ENCODE data around the gene FAM3A.

The FAM3A gene

DNA sequence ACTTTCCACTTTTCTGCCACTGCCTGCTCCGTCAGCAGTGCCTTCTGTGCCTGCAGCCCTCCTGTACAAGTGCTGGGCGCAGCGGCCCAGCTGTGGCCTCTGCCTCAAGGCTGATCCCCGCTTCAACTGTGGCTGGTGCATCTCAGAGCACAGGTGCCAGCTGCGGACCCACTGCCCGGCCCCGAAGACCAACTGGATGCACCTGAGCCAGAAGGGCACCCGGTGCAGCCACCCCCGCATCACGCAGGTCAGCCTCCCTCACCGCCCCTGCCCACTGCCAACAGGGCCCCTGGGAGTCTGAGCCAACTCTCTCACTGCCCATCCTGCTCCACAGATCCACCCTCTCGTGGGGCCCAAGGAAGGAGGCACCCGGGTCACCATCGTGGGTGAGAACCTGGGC lies 50.4 kb downstream of the FAM3A start:
- no peaks in the 10 kb centered on the region; the same call in 1 of the 2 replicates for H3K36me3 ChIP-seq (ENCODE audit: control insufficient read depth, insufficient read depth, low read length)
- DNase-seq (ENCODE audit: extremely low read depth, insufficient read length) = no peak
- no peaks in the 10 kb centered on the region for H3K27me3 ChIP-seq (replicated peaks; ENCODE audit: control insufficient read depth, insufficient read depth, low read length)
- TF ChIP-seq, protein P1, sequence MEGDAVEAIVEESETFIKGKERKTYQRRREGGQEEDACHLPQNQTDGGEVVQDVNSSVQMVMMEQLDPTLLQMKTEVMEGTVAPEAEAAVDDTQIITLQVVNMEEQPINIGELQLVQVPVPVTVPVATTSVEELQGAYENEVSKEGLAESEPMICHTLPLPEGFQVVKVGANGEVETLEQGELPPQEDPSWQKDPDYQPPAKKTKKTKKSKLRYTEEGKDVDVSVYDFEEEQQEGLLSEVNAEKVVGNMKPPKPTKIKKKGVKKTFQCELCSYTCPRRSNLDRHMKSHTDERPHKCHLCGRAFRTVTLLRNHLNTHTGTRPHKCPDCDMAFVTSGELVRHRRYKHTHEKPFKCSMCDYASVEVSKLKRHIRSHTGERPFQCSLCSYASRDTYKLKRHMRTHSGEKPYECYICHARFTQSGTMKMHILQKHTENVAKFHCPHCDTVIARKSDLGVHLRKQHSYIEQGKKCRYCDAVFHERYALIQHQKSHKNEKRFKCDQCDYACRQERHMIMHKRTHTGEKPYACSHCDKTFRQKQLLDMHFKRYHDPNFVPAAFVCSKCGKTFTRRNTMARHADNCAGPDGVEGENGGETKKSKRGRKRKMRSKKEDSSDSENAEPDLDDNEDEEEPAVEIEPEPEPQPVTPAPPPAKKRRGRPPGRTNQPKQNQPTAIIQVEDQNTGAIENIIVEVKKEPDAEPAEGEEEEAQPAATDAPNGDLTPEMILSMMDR (IDR thresholded peaks at IDR 0.05; ENCODE audit: insufficient read depth, low read length, poor library complexity, severe bottlenecking) = no peak
- no peak overlapping the region for H3K4me3 ChIP-seq (replicated peaks; ENCODE audit: low read depth, low read length)

GRCh38 chrX:154464806-154465365 lies 51.1 kb downstream of the FAM3A start:
- Histone ChIP-seq H3K27me3 (replicated peaks; ENCODE audit: control insufficient read depth, insufficient read depth, low read length) (no peaks in the 10 kb centered on the region), H3K4me3 (replicated peaks; ENCODE audit: low read depth, low read length) (no peak overlapping the region), H3K36me3 (ENCODE audit: control insufficient read depth, insufficient read depth, low read length) (no peaks in the 10 kb centered on the region; the same call in 1 of the 2 replicates)
- no peak for DNase-seq (ENCODE audit: extremely low read depth, insufficient read length)
- TF ChIP-seq, protein P1 (IDR thresholded peaks at IDR 0.05; ENCODE audit: insufficient read depth, low read length, poor library complexity, severe bottlenecking) = no peak

DNA sequence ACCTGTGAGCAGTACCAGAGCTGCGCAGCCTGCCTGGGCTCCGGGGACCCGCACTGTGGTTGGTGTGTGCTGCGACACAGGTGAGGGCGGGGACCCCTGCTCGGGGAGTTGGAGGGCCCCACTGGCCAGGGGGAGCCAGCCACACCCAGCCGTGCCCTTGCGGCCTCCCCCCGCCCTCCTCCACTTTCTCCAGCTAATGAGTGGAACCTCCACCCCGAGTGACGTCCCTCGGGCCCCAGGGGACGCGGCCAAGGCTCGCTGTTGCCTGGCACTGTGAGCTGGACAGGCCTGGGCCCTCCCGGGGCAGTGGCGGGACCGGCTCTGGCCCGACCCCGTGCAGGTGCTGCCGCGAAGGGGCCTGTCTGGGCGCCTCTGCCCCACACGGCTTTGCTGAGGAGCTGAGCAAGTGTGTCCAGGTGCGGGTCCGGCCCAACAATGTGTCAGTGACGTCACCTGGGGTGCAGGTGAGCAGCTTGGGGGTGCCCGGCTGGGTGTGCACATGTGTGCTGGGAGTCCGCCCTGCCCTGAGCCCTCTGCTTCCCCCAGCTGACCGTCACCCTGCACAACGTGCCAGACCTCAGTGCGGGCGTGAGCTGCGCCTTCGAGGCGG lies 52.3 kb downstream of the FAM3A start:
- Histone ChIP-seq H3K27me3 (replicated peaks; ENCODE audit: control insufficient read depth, insufficient read depth, low read length) (no peaks in the 10 kb centered on the region), H3K4me3 (replicated peaks; ENCODE audit: low read depth, low read length) (no peak overlapping the region), H3K36me3 (ENCODE audit: control insufficient read depth, insufficient read depth, low read length) (no peaks in the 10 kb centered on the region; the same call in 1 of the 2 replicates)
- TF ChIP-seq, protein P1 (IDR thresholded peaks at IDR 0.05; ENCODE audit: insufficient read depth, low read length, poor library complexity, severe bottlenecking) = no peak
- no peak for DNase-seq (ENCODE audit: extremely low read depth, insufficient read length)

DNA sequence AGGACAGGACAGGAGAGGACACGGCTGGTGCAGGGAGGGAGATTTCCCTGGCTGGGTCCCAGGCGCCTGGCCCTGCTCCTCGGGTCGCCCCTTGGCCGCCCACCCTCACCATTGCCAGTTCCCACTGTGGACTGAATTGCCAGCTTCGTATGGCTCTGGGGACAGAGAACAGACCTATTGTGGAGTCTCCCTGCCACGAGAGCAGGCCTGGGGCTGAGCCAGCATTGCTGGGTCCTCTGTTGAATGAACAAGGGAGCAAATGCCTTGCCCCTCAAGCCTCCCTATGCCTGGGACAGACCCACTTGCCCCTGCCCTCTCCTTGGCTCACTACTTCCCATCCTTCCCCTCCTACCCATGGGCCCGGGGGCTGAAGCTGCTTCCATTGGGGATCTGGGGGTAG lies 53.6 kb downstream of the FAM3A start:
- no peaks in the 10 kb centered on the region; the same call in 1 of the 2 replicates for H3K36me3 ChIP-seq (ENCODE audit: control insufficient read depth, insufficient read depth, low read length)
- no peaks in the 10 kb centered on the region for H3K27me3 ChIP-seq (replicated peaks; ENCODE audit: control insufficient read depth, insufficient read depth, low read length)
- DNase-seq (ENCODE audit: extremely low read depth, insufficient read length) = no peak
- TF ChIP-seq, protein P1 (IDR thresholded peaks at IDR 0.05; ENCODE audit: insufficient read depth, low read length, poor library complexity, severe bottlenecking) = no peak
- no peak overlapping the region for H3K4me3 ChIP-seq (replicated peaks; ENCODE audit: low read depth, low read length)

DNA sequence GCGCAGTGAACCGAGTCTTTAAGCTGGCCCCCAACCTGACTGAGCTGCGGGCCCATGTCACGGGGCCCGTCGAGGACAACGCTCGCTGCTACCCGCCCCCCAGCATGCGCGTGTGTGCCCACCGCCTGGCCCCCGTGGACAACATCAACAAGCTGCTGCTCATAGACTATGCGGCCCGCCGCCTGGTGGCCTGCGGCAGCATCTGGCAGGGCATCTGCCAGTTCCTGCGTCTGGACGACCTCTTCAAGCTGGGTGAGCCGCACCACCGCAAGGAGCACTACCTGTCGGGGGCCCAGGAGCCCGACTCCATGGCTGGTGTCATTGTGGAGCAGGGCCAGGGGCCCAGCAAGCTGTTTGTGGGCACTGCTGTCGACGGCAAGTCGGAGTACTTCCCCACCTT lies 55.7 kb downstream of the FAM3A start:
- Histone ChIP-seq H3K36me3 (ENCODE audit: control insufficient read depth, insufficient read depth, low read length) (no peaks in the 10 kb centered on the region), H3K27me3 (replicated peaks; ENCODE audit: control insufficient read depth, insufficient read depth, low read length) (no peaks in the 10 kb centered on the region), H3K4me3 (replicated peaks; ENCODE audit: low read depth, low read length) (no peak overlapping the region)
- no peak for DNase-seq (ENCODE audit: extremely low read depth, insufficient read length)
- TF ChIP-seq, protein P1 (IDR thresholded peaks at IDR 0.05; ENCODE audit: insufficient read depth, low read length, poor library complexity, severe bottlenecking) = no peak
